BE2C (cell line): ENCODE measurements around the gene DCP1A.

Source experiments
- DNase-seq: peaks from one replicate; pipeline ENCODE4 v3.0.0-alpha.2; 2020
- H3K27me3 ChIP-seq: fragments of 250-450 bp; sonication (Bioruptor Pico); 2 replicates; pipeline ENCODE4 v1.5.1; 2020; ENCODE audit warnings: mild to moderate bottlenecking
- H3K36me3 ChIP-seq: fragments of 250-450 bp; sonication (Bioruptor Pico); 2 replicates; pipeline ENCODE4 v1.5.1; 2020; ENCODE audit warnings: mild to moderate bottlenecking
- H3K4me1 ChIP-seq: fragments of 250-450 bp; sonication (Bioruptor Pico); 2 replicates; pipeline ENCODE4 v1.5.1; 2020
- H3K4me3 ChIP-seq: 2 replicates; pipeline ENCODE4 v1.5.1; 2011; ENCODE audit warnings: low read depth, low read length
- H3K9me3 ChIP-seq: fragments of 250-450 bp; sonication (Bioruptor Pico); 2 replicates; pipeline ENCODE4 v1.5.1; 2020
- TF ChIP-seq, protein P1 (sequence below): IDR thresholded peaks from 2 replicates; pipeline ENCODE4 v1.5.1; 2012; ENCODE audit warnings: mild to moderate bottlenecking, low read depth, low read length

The DCP1A gene

DNA sequence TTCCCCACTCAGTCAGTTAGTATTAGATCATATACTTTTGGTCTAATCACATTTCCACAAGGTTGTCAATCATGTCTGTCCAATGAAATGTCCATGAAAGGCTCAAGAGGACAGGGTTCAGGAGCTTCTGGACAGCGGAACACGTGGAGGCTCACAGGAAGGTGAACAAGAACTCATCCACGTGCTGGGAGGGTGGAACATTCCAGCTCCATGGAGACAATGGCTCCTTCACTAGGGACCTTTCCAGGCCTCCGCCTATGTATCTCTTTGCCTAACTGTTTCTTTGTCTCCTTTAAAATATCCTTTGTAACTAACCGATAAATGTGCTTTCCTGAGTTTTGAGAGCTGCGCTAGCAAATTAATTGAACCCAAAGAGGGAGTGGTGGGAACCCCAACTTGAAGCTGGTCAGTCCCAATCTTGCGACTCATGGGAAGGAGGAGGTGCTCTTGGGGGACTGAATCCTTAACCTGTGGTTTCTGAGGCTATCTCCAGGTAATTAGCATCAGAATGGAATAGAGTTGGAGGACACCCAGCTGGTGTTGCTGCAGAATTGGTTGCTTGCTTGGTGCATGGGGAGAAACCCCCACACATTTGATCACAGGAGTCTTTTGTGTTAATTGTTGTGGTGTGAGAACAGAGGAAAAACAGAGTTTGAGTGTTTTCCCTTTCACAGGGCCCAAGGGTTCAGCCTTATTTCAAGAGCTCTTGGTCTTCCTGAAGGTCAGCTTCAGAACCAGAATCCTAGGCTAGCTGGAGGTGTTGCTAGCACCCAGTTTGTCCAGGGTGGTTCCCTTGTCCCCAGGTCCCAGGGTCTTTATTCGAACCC lies 88.5 kb downstream of the DCP1A start:
- DNase-seq: no peak
- Histone ChIP-seq H3K9me3 (no peaks in the 10 kb centered on the region), H3K36me3 (peaks cover 7% of the 10 kb centered on the region; the same call in 1 of the 2 replicates), H3K4me3 (no peak overlapping the region), H3K4me1 (peaks cover 8% of the 10 kb centered on the region; the same call in 1 of the 2 replicates), H3K27me3 (no peaks in the 10 kb centered on the region)
- TF ChIP-seq, protein P1, sequence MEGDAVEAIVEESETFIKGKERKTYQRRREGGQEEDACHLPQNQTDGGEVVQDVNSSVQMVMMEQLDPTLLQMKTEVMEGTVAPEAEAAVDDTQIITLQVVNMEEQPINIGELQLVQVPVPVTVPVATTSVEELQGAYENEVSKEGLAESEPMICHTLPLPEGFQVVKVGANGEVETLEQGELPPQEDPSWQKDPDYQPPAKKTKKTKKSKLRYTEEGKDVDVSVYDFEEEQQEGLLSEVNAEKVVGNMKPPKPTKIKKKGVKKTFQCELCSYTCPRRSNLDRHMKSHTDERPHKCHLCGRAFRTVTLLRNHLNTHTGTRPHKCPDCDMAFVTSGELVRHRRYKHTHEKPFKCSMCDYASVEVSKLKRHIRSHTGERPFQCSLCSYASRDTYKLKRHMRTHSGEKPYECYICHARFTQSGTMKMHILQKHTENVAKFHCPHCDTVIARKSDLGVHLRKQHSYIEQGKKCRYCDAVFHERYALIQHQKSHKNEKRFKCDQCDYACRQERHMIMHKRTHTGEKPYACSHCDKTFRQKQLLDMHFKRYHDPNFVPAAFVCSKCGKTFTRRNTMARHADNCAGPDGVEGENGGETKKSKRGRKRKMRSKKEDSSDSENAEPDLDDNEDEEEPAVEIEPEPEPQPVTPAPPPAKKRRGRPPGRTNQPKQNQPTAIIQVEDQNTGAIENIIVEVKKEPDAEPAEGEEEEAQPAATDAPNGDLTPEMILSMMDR: no peak

DNA sequence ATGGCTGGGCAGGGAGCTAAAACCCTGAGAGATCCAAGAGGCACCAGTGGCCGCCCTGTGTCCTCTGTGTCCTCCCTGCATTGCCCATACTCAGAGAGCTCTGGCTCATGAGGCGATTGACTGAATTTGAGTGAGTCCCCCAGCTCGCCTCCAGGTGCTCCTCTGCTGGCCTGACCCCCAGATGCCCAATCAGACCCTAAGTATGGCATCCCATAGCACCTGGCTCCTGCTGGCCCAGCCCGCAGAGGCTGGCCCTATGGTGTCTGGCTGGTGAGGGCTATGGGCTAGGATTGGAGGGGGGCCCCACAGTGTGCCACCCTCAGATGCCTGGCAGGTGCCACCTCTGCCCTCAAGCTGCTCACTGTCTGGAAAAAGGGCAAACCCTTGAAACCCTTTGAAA lies 89.9 kb downstream of the DCP1A start:
- TF ChIP-seq, protein P1: no peak
- Histone ChIP-seq H3K4me3 (no peak overlapping the region), H3K9me3 (no peaks in the 10 kb centered on the region), H3K4me1 (peaks cover 8% of the 10 kb centered on the region; the same call in 1 of the 2 replicates), H3K36me3 (peaks cover 9% of the 10 kb centered on the region; the same call in 1 of the 2 replicates), H3K27me3 (no peaks in the 10 kb centered on the region)
- no peak for DNase-seq

DNA sequence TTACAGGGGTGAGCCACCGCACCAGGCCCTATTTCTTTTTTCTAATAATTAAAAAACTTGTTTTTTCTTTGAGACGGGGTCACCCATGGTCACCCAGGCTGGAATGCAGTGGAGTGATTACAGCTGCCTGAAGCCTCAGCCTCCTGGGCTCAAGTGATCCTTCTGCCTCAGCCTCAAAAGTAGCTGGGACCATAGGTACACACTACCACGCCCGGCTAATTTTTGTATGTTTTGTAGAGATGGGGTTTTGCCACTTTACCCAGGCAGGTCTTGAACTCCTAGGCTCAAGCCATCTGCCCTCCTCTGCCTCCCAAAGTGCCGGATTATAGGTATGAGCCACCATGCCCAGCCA lies 90.7 kb downstream of the DCP1A start:
- Histone ChIP-seq H3K4me1 (peaks cover 8% of the 10 kb centered on the region; the same call in 1 of the 2 replicates), H3K9me3 (no peaks in the 10 kb centered on the region), H3K36me3 (peaks cover 9% of the 10 kb centered on the region; the same call in 1 of the 2 replicates), H3K27me3 (no peaks in the 10 kb centered on the region), H3K4me3 (no peak overlapping the region)
- no peak for DNase-seq
- TF ChIP-seq, protein P1: no peak

DNA sequence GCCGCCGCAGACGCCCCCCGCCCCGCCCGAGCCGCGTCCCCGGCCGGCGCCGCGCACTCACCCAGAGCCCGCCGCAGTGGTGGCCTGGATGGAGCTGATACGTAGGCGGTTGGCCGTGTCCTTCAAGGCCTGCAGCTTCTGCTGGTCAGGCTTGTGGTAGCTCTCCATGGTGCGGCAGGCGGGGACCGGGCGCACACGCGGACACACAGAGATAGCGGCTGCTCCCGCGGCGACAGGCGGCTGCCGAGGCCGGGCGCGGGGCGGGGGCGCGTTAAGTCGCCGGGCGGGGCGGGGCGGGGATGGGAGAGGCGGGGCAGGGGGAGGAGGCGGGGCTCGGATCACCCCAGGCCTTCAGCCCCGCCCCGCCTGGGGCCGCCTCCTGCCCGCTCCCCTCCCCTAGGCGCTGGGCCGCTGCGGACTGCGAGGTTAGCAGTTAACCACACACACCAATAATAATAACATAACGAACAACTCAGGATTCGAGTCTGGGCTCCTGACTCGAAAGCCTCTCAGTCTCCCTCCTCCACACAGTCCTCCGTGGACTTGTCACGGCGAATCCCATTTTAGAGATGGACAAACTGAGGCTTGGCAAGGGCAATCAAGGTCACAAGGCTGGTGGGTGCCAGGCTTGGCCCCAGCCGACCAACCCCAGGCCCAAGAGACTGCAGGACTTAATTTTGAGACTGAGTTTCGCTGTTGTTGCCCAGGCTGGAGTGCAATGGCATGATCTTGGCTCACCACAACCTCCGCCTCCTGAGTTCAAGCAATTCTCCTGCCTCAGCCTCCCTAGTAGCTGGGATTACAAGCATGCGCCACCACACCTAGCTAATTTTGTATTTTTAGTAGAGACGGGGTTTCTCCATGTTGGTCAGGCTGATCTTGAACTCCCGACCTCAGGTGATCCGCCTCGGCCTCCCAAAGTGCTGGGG lies 91.3 kb downstream of the DCP1A start, which contains the start of gene TKT:
Gene TKT, minus strand, starts transcription at position 248 of the 929 bp plus-strand sequence. Its CDS starts 80 bp downstream, at position 168.
- Histone ChIP-seq H3K27me3 (no peaks in the 10 kb centered on the region), H3K4me1 (peaks cover 8% of the 10 kb centered on the region; the same call in 1 of the 2 replicates), H3K36me3 (peaks cover 9% of the 10 kb centered on the region; the same call in 1 of the 2 replicates), H3K9me3 (no peaks in the 10 kb centered on the region), H3K4me3 (peak within 1 kb of the TSS; percentile 86)
- TF ChIP-seq, protein P1: no peak
- DNase-seq: peak; percentile 82

GRCh38 chr3:53255423-53255774 lies 91.9 kb downstream of the DCP1A start:
- no peak for DNase-seq
- Histone ChIP-seq H3K4me1 (peaks cover 8% of the 10 kb centered on the region; the same call in 1 of the 2 replicates), H3K36me3 (peaks cover 9% of the 10 kb centered on the region; the same call in 1 of the 2 replicates), H3K27me3 (no peaks in the 10 kb centered on the region), H3K4me3 (peak overlapping the region; percentile 86), H3K9me3 (no peaks in the 10 kb centered on the region)
- TF ChIP-seq, protein P1: no peak
